Measurements from ENCODE around the gene CYBC1.

DNA sequence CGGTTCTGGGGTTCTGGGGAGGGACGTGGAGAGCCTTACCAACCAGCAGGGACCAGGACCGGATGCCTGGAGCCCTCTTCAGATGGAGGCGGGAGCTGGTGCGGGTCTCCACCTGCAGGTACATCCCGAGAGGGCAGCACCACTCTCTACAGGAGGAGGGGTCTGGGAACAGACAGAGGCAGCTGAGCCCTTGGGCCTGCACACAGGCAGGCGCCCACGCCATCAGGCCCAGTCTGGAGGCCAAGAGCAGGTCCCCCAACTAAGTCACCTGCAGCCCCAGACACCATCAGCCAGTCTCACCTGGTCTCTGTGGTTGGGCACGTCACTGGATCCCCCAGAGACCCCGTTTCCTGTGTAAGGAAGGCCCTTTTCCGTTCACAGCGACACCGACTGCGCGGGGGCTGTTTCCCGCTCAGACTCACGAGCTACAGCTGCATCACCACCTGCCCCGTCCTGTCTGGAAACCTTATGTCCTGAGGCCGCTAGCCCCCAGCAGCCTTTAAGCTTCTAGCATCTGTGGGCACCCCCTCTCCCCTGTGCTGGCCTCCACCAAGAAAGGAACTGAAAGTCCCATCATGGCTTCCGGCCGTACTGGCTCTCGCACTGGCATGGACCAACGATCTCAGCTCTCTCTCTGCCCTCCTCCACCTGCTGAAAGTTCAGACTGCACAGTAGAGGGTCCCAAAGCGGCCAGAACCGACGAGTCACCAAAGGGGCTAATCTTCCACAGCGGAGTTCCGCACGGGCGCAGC lies 1.2 kb downstream of the CYBC1 start:
- no peak for TF ChIP-seq EZH2 (IDR thresholded peaks at IDR 0.05)
- no peak for TF ChIP-seq POLR2AphosphoS5 (IDR thresholded peaks at IDR 0.05; ENCODE audit: borderline replicate concordance, low read depth, low read length)
- no peak for TF ChIP-seq FOXP2 (optimal IDR thresholded peaks at IDR 0.05; ENCODE audit: control extremely low read depth, extremely low read length, insufficient read depth)

Data from SK-N-MC (cell line).